ENCODE measurements around the gene ZNF76.

The ZNF76 gene

GRCh38 chr6:35312076-35312800 lies 52.7 kb downstream of the ZNF76 start:
- Histone ChIP-seq H3K23ac (ENCODE audit: low read length in 2 of 2) (no peak overlapping the region), H3K18ac (ENCODE audit: low read depth in 1 of 2, low read length in 2 of 2) (no peak overlapping the region), H2AFZ (ENCODE audit: low read depth, low read length) (no peak overlapping the region), H3K4me2 (ENCODE audit: low read length, poor library complexity, severe bottlenecking) (no peak overlapping the region), H3K9ac (ENCODE audit: low read length) (no peak overlapping the region), H2BK5ac (ENCODE audit: low read depth, low read length, poor library complexity, severe bottlenecking) (no peak overlapping the region), H3K79me1 (replicated peaks; ENCODE audit: low read length, poor library complexity, severe bottlenecking) (no peaks in the 10 kb centered on the region), H2BK120ac (ENCODE audit: low read depth, low read length) (no peak overlapping the region), H3K36me3 (ENCODE audit: control insufficient read depth in 1 of 2, insufficient read depth in 2 of 2, low read depth in 1 of 2, low read length in 2 of 2) (peaks cover 0 to 3% of the 10 kb centered on the region in 2 experiments), H2BK12ac (ENCODE audit: low read length in 2 of 2) (no peak overlapping the region), H4K91ac (ENCODE audit: low read length) (peak overlapping the region; percentile 59), H2AK5ac (ENCODE audit: low read length, severe bottlenecking) (no peak overlapping the region), H4K8ac (ENCODE audit: low read length) (no peak overlapping the region), H3K27me3 (ENCODE audit: control insufficient read depth in 1 of 2, insufficient read depth in 1 of 2, low read length in 2 of 2) (peaks cover 6 to 64% of the 10 kb centered on the region in 2 experiments), H2BK15ac (ENCODE audit: low read depth, poor library complexity, severe bottlenecking) (no peak overlapping the region), H3K9me3 (ENCODE audit: control insufficient read depth, low read length) (peaks cover 6% of the 10 kb centered on the region), H3K27ac (ENCODE audit: low read length, poor library complexity, severe bottlenecking) (no peak overlapping the region), H3K4me1 (ENCODE audit: control insufficient read depth, insufficient read depth, low read depth, low read length) (no peaks in the 10 kb centered on the region), H3K4ac (ENCODE audit: low read depth in 1 of 2, low read length in 2 of 2) (no peak overlapping the region), H3K14ac (ENCODE audit: low read length in 2 of 2) (no peak overlapping the region), H3K4me3 (ENCODE audit: insufficient read depth in 1 of 2, low read depth in 1 of 2, low read length in 2 of 2) (no peak overlapping the region)
- DNase-seq, result no peak
- WGBS, result 93% methylated on average over 19 of the region's 19 CpGs

- peaks cover 10 to 65% of the 10 kb centered on the region in 2 experiments for H3K27me3 ChIP-seq (ENCODE audit: control insufficient read depth in 1 of 2, insufficient read depth in 1 of 2, low read length in 2 of 2)
- H3K27ac ChIP-seq (ENCODE audit: low read length, poor library complexity, severe bottlenecking), result no peak overlapping the region
- no peak overlapping the region for H4K8ac ChIP-seq (ENCODE audit: low read length)
- no peak overlapping the region for H3K4ac ChIP-seq (ENCODE audit: low read depth in 1 of 2, low read length in 2 of 2)
- H2BK12ac ChIP-seq (ENCODE audit: low read length in 2 of 2), result no peak overlapping the region
- H2BK15ac ChIP-seq (ENCODE audit: low read depth, poor library complexity, severe bottlenecking), result no peak overlapping the region
- no peaks in the 10 kb centered on the region for H3K79me1 ChIP-seq (replicated peaks; ENCODE audit: low read length, poor library complexity, severe bottlenecking)
- no peak overlapping the region for H3K23ac ChIP-seq (ENCODE audit: low read length in 2 of 2)
- H3K4me1 ChIP-seq (ENCODE audit: control insufficient read depth, insufficient read depth, low read depth, low read length), result peaks cover 4% of the 10 kb centered on the region
- no peak overlapping the region for H2AK5ac ChIP-seq (ENCODE audit: low read length, severe bottlenecking)
- no peak overlapping the region for H3K18ac ChIP-seq (ENCODE audit: low read depth in 1 of 2, low read length in 2 of 2)
- H3K36me3 ChIP-seq (ENCODE audit: control insufficient read depth in 1 of 2, insufficient read depth in 2 of 2, low read depth in 1 of 2, low read length in 2 of 2), result peaks cover 0 to 3% of the 10 kb centered on the region in 2 experiments
- no peak overlapping the region for H3K4me2 ChIP-seq (ENCODE audit: low read length, poor library complexity, severe bottlenecking)
- WGBS, result no CpG with 5 or more reads among the region's 2 CpGs
- H2AFZ ChIP-seq (ENCODE audit: low read depth, low read length), result no peak overlapping the region
- peaks cover 6% of the 10 kb centered on the region for H3K9me3 ChIP-seq (ENCODE audit: control insufficient read depth, low read length)
- no peak overlapping the region for H3K14ac ChIP-seq (ENCODE audit: low read length in 2 of 2)
- H3K4me3 ChIP-seq (ENCODE audit: insufficient read depth in 1 of 2, low read depth in 1 of 2, low read length in 2 of 2), result no peak overlapping the region
- H4K91ac ChIP-seq (ENCODE audit: low read length), result no peak overlapping the region
- DNase-seq, result no peak
- no peak overlapping the region for H2BK5ac ChIP-seq (ENCODE audit: low read depth, low read length, poor library complexity, severe bottlenecking)
- H3K9ac ChIP-seq (ENCODE audit: low read length), result no peak overlapping the region
- H2BK120ac ChIP-seq (ENCODE audit: low read depth, low read length), result no peak overlapping the region
These were observed 53.3 kb downstream of the ZNF76 start for GRCh38 chr6:35312807-35313206.

GRCh38 chr6:35317483-35318195 lies 58.1 kb downstream of the ZNF76 start:
- Histone ChIP-seq H2BK5ac (ENCODE audit: low read depth, low read length, poor library complexity, severe bottlenecking) (no peak overlapping the region), H3K9me3 (ENCODE audit: control insufficient read depth, low read length) (peaks cover 6% of the 10 kb centered on the region), H3K18ac (ENCODE audit: low read depth in 1 of 2, low read length in 2 of 2) (peak overlapping the region; percentile 28 to 67), H2BK15ac (ENCODE audit: low read depth, poor library complexity, severe bottlenecking) (peak overlapping the region; percentile 23), H2AFZ (ENCODE audit: low read depth, low read length) (peak overlapping the region; percentile 46), H3K27ac (ENCODE audit: low read length, poor library complexity, severe bottlenecking) (no peak overlapping the region), H3K27me3 (ENCODE audit: control insufficient read depth in 1 of 2, insufficient read depth in 1 of 2, low read length in 2 of 2) (peaks cover 6 to 42% of the 10 kb centered on the region in 2 experiments), H3K14ac (ENCODE audit: low read length in 2 of 2) (peak overlapping the region in 1 of 2 experiments; percentile 19), H3K4me1 (ENCODE audit: control insufficient read depth, insufficient read depth, low read depth, low read length) (peaks cover 13% of the 10 kb centered on the region), H3K9ac (ENCODE audit: low read length) (peak overlapping the region; percentile 56), H3K4ac (ENCODE audit: low read depth in 1 of 2, low read length in 2 of 2) (peak overlapping the region; percentile 6 to 44), H3K4me3 (ENCODE audit: insufficient read depth in 1 of 2, low read depth in 1 of 2, low read length in 2 of 2) (peak overlapping the region; percentile 65 to 83), H3K4me2 (ENCODE audit: low read length, poor library complexity, severe bottlenecking) (peak overlapping the region; percentile 91), H4K91ac (ENCODE audit: low read length) (peak overlapping the region; percentile 72), H2BK120ac (ENCODE audit: low read depth, low read length) (no peak overlapping the region), H3K23ac (ENCODE audit: low read length in 2 of 2) (peak overlapping the region in 1 of 2 experiments; percentile 46), H3K36me3 (ENCODE audit: control insufficient read depth in 1 of 2, insufficient read depth in 2 of 2, low read depth in 1 of 2, low read length in 2 of 2) (peaks cover 0 to 7% of the 10 kb centered on the region in 2 experiments), H2AK5ac (ENCODE audit: low read length, severe bottlenecking) (no peak overlapping the region), H2BK12ac (ENCODE audit: low read length in 2 of 2) (peak overlapping the region in 1 of 2 experiments; percentile 6), H4K8ac (ENCODE audit: low read length) (peak overlapping the region; percentile 69), H3K79me1 (replicated peaks; ENCODE audit: low read length, poor library complexity, severe bottlenecking) (no peaks in the 10 kb centered on the region)
- DNase-seq, result no peak
- WGBS, result 23% methylated on average over 28 of the region's 28 CpGs
